Activated T-cell treated with anti-CD3 and anti-CD28 coated beads, Interleukin-2, amount 50 U/mL, for 4 hours (primary cell): ENCODE results near the gene PRR23E. TPM values are rescaled to one million over a fixed set of nuclear protein-coding genes. Genes with fewer than 3 reads are reported as not detected.

Source experiments
- ATAC-seq, 2 donors: fragments of 200-7000 bp; cut with Tn5 transposase; one replicate each; pipeline ENCODE4 v1.10.0; 2021
- DNase-seq: peaks from one replicate; pipeline ENCODE4 v3.0.0-alpha.2; 2020
- H3K27me3 Mint-ChIP-seq: one replicate; pipeline ENCODE4 v1.8.0; 2021; ENCODE audit warnings: low read depth, mixed read lengths
- H3K36me3 Mint-ChIP-seq: one replicate; pipeline ENCODE4 v1.8.0; 2022; ENCODE audit warnings: mixed read lengths; ENCODE audit not compliant: insufficient read depth
- H3K4me1 Mint-ChIP-seq: one replicate; pipeline ENCODE4 v1.8.0; 2021; ENCODE audit warnings: low read depth, mixed read lengths
- H3K4me3 Mint-ChIP-seq: one replicate; pipeline ENCODE4 v1.8.0; 2021; ENCODE audit warnings: mild to moderate bottlenecking, moderate library complexity, mixed read lengths
- H3K9me3 Mint-ChIP-seq: one replicate; pipeline ENCODE4 v1.8.0; 2021; ENCODE audit warnings: mixed read lengths
- total RNA-seq, 3 donors: library from RNA; stranded (reverse); gene quantifications; one replicate each; pipeline ENCODE4 v1.2.1, GENCODE V29; 2021

The PRR23E gene
- total RNA-seq, 3 donors from 2014 or later, result not detected

GRCh38 chr3:127171320-127171719 is 21.6 kb upstream of the PRR23E start:
- Mint-ChIP-seq H3K4me1 (no peaks in the 10 kb centered on the region), H3K27me3 (peaks cover 32% of the 10 kb centered on the region), H3K4me3 (no peak overlapping the region), H3K9me3 (no peaks in the 10 kb centered on the region), H3K36me3 (no peaks in the 10 kb centered on the region)
- no peak for ATAC-seq
- no peak for DNase-seq

- Mint-ChIP-seq H3K36me3 (no peaks in the 10 kb centered on the region), H3K9me3 (no peaks in the 10 kb centered on the region), H3K27me3 (peaks cover 31% of the 10 kb centered on the region), H3K4me3 (no peak overlapping the region), H3K4me1 (no peaks in the 10 kb centered on the region)
- ATAC-seq (no peak), DNase-seq (no peak)
These were observed 21.2 kb upstream of the PRR23E start for GRCh38 chr3:127171721-127172120.

GRCh38 chr3:127172211-127172610 is 20.7 kb upstream of the PRR23E start:
- ATAC-seq (no peak), DNase-seq (no peak)
- H3K4me1 Mint-ChIP-seq, result no peaks in the 10 kb centered on the region
- no peaks in the 10 kb centered on the region for H3K9me3 Mint-ChIP-seq
- peaks cover 28% of the 10 kb centered on the region for H3K27me3 Mint-ChIP-seq
- H3K36me3 Mint-ChIP-seq, result no peaks in the 10 kb centered on the region
- H3K4me3 Mint-ChIP-seq, result no peak overlapping the region

DNA sequence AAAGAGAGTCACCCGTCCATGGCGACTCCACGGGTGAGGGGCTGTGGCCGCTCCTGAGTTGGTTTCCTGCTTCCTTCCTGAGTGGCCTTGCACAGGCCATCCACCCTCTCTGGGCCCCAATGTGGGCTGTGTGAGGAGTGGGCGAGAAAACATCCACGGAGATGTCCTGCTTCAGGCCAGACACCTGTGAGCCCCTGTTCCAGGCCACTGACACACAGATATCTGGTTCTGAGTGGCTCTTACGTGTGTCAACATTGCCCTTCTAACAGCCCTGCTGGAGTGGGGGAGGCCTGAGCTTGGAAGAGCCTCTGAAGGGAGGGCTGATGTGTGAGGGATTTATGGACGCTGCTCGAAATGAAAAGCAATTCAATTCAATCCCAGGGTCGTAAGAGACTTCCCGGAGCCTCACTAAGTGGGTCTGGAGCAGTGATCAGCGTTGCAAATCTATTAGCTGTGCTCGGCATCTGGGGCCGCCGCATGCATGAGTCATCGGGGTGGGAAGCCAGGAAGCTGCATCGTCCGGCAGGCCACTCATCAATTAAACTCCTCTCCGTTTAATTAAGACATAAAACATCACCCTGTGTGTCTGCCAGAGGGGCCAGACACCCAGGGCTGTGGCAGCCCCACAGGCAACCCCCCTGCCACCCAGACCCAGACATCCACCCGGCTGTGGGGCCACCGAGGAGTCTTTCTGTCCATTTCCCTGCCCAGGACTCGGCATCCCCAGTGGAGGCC is 20.0 kb upstream of the PRR23E start:
- Mint-ChIP-seq H3K4me3 (no peak overlapping the region), H3K27me3 (peaks cover 28% of the 10 kb centered on the region), H3K9me3 (no peaks in the 10 kb centered on the region), H3K36me3 (no peaks in the 10 kb centered on the region), H3K4me1 (no peaks in the 10 kb centered on the region)
- ATAC-seq (no peak), DNase-seq (no peak)

DNA sequence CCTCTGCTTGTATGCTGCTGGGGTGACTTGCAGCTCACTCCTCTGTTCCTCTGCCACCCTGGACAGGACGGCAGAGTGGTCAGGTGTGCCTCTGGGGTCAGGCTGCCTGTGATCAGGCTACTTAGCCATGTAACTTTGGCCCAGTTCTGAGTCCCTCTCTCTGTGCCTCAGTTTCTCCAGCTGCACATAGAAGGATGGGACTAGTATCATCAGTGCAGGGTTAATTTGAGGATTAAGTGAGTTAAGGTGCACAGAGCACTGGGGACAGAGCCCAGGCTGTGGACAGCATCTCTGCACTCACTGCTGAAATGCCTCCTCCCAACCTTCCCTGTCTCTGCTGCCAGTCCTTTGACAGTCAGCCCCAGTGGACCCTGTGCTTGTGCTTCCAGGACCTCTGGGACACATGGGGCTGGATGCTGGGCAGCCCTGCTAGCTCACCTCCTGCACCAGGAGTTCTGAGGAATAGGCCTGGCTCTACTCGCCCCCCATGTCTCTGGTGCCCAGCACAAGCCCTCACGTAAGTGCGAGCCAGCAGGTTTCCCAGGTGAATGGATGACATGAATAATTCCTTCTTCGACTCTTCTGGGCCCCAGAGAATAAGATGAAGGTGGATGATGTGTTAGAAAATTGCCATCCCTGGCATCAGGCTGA is 19.3 kb upstream of the PRR23E start:
- ATAC-seq, result no peak
- H3K9me3 Mint-ChIP-seq, result no peaks in the 10 kb centered on the region
- no peak overlapping the region for H3K4me3 Mint-ChIP-seq
- no peaks in the 10 kb centered on the region for H3K4me1 Mint-ChIP-seq
- no peaks in the 10 kb centered on the region for H3K36me3 Mint-ChIP-seq
- DNase-seq, result no peak
- peaks cover 22% of the 10 kb centered on the region for H3K27me3 Mint-ChIP-seq

DNA sequence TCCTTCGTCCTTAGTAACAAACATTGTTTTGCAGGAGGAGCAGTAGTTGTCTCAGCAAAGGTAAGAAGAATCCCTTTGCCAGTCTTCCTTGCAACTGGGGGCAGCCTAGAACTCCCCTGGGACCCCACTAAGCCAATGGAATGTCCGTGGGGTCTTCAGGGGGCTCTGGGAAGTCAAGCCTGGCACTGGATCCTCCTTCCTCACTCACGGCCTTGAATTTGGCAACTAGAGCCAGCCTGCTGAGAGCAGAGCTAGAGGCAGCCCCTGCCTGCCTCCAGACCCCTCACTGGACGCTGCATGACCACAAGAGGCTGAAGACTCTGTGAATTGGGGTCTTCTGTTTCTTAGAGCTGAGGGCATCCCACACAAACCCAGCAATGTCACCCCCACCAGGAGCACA is 18.6 kb upstream of the PRR23E start:
- Mint-ChIP-seq H3K9me3 (no peaks in the 10 kb centered on the region), H3K27me3 (peaks cover 20% of the 10 kb centered on the region), H3K36me3 (no peaks in the 10 kb centered on the region), H3K4me3 (no peak overlapping the region), H3K4me1 (no peaks in the 10 kb centered on the region)
- DNase-seq (no peak), ATAC-seq (no peak)

GRCh38 chr3:127174715-127175140 is 18.2 kb upstream of the PRR23E start:
- Mint-ChIP-seq H3K27me3 (peaks cover 18% of the 10 kb centered on the region), H3K4me1 (no peaks in the 10 kb centered on the region), H3K4me3 (no peak overlapping the region), H3K36me3 (no peaks in the 10 kb centered on the region), H3K9me3 (no peaks in the 10 kb centered on the region)
- ATAC-seq, result no peak
- no peak for DNase-seq

DNA sequence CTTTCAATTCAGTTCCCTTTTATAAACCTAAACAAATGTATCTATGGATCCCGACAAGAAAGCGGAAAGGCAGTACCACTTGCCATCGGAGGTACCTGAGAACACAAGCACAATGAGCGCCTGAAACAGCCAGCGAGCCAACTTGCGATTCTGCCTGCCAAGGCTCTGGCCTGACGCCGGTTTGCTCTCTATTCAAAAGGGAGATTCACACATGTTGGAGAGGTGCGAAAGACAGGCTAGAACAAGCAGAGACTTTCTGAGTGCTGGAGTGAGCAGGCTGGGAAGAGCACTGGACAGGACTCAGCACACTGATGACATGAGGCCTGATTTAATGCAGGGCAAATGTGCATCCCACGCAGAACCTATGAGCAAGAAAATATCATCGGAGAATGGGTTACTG is 17.7 kb upstream of the PRR23E start:
- ATAC-seq, result no peak
- Mint-ChIP-seq H3K27me3 (peaks cover 16% of the 10 kb centered on the region), H3K4me3 (no peak overlapping the region)

DNA sequence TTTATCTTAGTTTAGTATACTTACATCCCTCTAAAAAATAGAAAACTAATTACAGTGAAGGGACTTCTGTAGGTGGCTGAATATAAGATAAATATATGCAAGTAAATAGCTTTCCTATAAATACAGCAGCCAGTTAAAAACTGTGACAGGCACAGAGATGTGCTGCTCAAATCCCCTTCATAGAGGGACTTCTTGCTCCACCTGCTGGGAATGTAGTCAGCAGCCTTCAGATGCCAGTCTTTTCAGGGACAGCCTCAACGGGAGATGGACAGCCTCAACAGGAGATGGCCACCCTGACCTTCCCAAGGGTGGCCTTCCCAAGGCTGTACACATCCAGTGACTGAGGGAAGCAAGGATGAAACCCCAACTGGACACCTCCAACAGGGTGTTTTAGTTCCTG is 15.7 kb upstream of the PRR23E start:
- Mint-ChIP-seq H3K4me3 (no peak overlapping the region), H3K4me1 (no peaks in the 10 kb centered on the region), H3K36me3 (no peaks in the 10 kb centered on the region), H3K27me3 (peaks cover 11% of the 10 kb centered on the region), H3K9me3 (no peaks in the 10 kb centered on the region)
- DNase-seq (no peak), ATAC-seq (no peak)

More for the DNA sequence above, 17.7 kb upstream of the PRR23E start:
- DNase-seq, result no peak
- Mint-ChIP-seq H3K36me3 (no peaks in the 10 kb centered on the region), H3K4me1 (no peaks in the 10 kb centered on the region), H3K9me3 (no peaks in the 10 kb centered on the region)

DNA sequence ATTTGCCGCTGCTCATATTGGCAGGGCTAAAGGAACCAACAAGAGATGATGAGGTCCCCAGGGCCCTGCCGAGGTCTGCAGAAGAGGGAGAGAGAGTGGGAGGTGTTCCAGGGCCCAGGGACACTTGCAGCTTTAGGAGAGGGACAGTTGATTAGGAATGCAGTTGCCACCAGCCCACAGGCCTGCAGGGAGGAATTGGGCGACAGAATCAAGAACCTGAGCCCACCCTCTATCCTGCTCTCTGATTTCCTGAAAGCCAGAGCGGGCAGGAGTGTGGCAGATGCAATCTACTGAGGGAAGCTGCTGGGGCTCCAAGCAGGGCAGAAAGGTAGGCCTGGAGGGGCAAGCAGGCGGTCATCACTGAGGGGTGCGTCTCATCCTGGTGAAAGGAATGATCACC is 12.1 kb upstream of the PRR23E start:
- Mint-ChIP-seq H3K36me3 (no peaks in the 10 kb centered on the region), H3K4me3 (no peak overlapping the region), H3K4me1 (no peaks in the 10 kb centered on the region), H3K27me3 (peaks cover 1% of the 10 kb centered on the region), H3K9me3 (no peaks in the 10 kb centered on the region)
- no peak for ATAC-seq
- no peak for DNase-seq

- H3K36me3 Mint-ChIP-seq, result no peaks in the 10 kb centered on the region
- no peaks in the 10 kb centered on the region for H3K9me3 Mint-ChIP-seq
- peaks cover 1% of the 10 kb centered on the region for H3K27me3 Mint-ChIP-seq
- H3K4me1 Mint-ChIP-seq, result no peaks in the 10 kb centered on the region
- H3K4me3 Mint-ChIP-seq, result no peak overlapping the region
- ATAC-seq (no peak), DNase-seq (no peak)
These were observed 10.5 kb upstream of the PRR23E start for GRCh38 chr3:127182431-127182830.

- H3K9me3 Mint-ChIP-seq, result no peaks in the 10 kb centered on the region
- H3K36me3 Mint-ChIP-seq, result no peaks in the 10 kb centered on the region
- H3K4me1 Mint-ChIP-seq, result no peaks in the 10 kb centered on the region
- DNase-seq, result no peak
- no peak for ATAC-seq
- H3K4me3 Mint-ChIP-seq, result no peak overlapping the region
- H3K27me3 Mint-ChIP-seq, result peaks cover 1% of the 10 kb centered on the region
These were observed 9.8 kb upstream of the PRR23E start for GRCh38 chr3:127182848-127183714.

DNA sequence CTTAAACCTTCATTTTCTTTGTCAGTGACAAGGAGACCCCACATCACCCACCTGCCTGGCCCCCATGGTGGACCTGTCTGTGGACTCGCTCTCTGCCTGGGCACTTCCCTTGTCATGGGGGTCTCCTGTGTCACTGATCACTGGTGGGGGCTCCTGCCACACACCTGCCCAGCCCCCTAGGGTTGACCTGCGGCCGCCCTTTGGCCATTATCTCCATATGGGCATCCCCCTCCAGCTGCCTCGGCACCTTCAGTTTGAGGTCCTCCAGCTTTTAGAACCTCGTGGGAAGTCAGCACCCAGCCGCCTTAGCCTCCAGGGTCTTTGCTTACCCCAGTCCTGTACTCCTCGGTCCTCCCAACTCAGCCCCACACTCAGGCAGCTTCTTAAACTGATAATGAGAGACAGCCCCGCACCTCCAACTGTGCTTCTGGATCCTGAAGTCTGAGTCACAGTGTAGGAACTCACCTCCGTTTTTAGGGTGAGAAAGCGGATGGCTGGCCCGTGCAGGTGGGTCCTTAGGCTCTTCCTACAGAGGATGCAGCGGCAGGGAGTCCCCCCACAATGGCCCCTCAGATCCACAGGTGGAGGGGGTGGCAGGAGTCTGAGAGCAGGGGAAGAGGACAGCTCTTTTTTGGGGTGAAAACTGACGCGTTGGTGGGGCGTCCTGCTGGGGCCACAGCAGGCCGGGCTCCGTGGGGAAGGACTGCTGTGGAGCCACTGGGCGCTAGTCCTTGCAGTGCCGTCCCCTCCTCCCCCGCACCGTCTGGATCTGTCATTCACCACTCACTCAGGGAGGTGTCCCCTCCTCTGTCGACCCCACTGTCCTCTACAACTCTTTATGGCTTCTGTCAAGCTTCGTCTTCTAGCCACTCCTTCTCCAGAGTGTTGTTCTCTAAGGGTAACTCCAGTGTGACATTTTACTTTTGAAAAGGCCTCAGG is 8.7 kb upstream of the PRR23E start:
- DNase-seq, result no peak
- ATAC-seq, result no peak
- H3K4me3 Mint-ChIP-seq, result no peak overlapping the region

DNA sequence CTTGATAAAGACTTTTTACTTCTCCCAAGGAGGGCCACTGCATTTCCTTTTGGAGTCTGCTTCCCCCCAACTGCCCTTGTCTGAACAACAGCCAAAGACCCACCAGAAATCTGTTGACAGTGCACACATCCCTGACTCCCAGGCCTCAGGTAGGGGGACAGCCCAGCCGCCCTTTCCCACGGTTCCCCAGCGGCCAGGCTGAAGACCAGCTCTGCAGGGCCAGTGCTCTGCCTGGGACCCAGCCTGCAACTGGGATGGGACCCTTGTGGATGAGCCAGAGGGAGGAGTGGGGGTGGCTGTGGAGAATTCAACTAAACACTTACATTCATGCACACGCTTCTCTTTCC is 8.1 kb upstream of the PRR23E start:
- DNase-seq (no peak), ATAC-seq (no peak)
- Mint-ChIP-seq H3K27me3 (peaks cover 1% of the 10 kb centered on the region), H3K9me3 (peaks cover 8% of the 10 kb centered on the region), H3K36me3 (no peaks in the 10 kb centered on the region), H3K4me1 (no peaks in the 10 kb centered on the region), H3K4me3 (no peak overlapping the region)

More for the DNA sequence above, 8.7 kb upstream of the PRR23E start:
- Mint-ChIP-seq H3K36me3 (no peaks in the 10 kb centered on the region), H3K4me1 (no peaks in the 10 kb centered on the region), H3K27me3 (peaks cover 1% of the 10 kb centered on the region), H3K9me3 (peaks cover 8% of the 10 kb centered on the region)
